ENCODE data around the gene CNOT8. TPM values are rescaled to one million over a fixed set of nuclear protein-coding genes. Genes with fewer than 3 reads are reported as not detected.

Gene CNOT8
- polyA plus RNA-seq, 5 donors, result 74.5 to 97.8 (median 89.9) TPM

- DNase-seq, result no peak
These were observed 58.4 kb downstream of the CNOT8 start for GRCh38 chr5:154916874-154917273.

DNA sequence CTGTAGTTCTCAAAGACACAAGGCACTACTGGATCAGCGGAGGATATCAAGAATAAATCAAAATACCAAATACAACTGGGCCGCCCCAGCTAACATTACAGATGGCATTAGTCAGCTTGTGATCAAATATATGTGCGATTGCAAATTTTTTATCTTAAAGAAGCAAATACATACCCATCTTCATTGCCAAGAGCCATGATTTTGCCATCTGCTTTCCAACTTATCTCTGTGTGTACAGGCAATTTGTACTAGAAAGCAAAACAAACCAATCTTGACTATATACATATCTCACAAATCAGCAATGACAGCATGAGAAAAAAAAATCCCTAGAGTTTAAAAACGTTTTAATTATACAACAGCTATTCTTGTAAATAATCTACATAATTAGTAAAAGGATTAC lies 59.3 kb downstream of the CNOT8 start:
- no peak for DNase-seq

DNA sequence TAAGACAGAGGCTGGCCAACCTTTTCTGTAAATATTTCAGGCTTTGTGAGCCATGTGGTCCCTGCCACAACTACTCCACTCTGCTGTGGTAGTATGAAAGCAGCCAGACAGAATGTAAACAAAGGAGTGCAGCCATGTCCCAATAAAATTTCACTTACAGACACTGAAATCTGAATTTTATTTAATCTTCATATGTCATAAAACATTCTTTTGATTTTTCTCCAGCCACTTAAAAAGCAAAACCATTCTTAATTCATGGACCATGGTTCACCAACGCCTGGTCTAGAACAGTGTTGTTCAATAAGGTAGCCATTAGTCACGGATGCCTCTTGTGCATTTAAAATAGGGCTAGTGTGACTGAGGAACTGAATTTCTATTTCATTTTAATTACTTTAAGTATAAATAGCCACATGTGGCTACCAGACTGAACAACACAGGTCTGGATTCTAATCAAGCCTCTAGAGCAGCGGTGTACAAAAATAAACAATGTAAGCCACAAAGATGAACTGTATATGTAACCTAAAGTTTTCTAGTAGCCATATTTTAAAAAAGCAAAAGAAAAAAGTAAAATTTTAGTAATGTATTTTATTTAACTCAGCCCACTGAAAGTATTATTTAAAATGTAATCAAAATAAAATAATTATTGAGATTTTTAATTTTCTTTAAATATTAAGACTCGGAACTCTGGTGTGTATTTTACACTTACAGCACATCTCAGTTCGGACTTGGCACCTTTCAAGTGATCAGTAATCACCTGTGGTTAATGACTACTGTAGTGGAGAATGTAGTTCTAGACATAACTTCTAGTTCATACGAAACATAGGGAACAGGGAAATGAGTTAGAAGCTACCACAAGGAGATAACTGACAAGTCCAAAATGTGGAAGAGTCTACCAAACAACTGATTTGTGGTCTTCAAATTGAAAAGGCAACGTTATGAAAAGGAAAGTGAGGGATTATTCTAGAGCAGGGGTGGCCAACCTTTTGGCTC lies 65.3 kb downstream of the CNOT8 start:
- DNase-seq, result no peak

Other genes starting within 250 kb of the CNOT8 start
- 100 to 1,000 TPM in 1 of 5 donors, 10 to 100 TPM in 4; 80.8 to 109 (median 94.6) TPM for gene LARP1, start 103.2 kb upstream of the CNOT8 start, polyA plus RNA-seq (ENCODE audit: insufficient read depth in 1 of 5, insufficient read length in 5 of 5, low replicate concordance in 1 of 5)
- gene FAXDC2, start 8.0 kb upstream of the CNOT8 start, polyA plus RNA-seq (ENCODE audit: insufficient read depth in 1 of 5, insufficient read length in 5 of 5, low replicate concordance in 1 of 5), result 10 to 100 TPM; 27.9 to 53.8 (median 36.9) TPM
- gene GEMIN5, start 79.6 kb downstream of the CNOT8 start, polyA plus RNA-seq (ENCODE audit: insufficient read depth in 1 of 5, insufficient read length in 5 of 5, low replicate concordance in 1 of 5), result 10 to 100 TPM; 17.5 to 24.5 (median 21.8) TPM
- gene MRPL22, start 82.4 kb downstream of the CNOT8 start, polyA plus RNA-seq (ENCODE audit: insufficient read depth in 1 of 5, insufficient read length in 5 of 5, low replicate concordance in 1 of 5), result 10 to 100 TPM; 40.4 to 50.8 (median 47.3) TPM
- under 1 TPM; 0.13 to 0.42 (median 0.24) TPM for gene KIF4B, start 155.1 kb downstream of the CNOT8 start, polyA plus RNA-seq (ENCODE audit: insufficient read depth in 1 of 5, insufficient read length in 5 of 5, low replicate concordance in 1 of 5)

All from right lung (tissue), 5 donors.